ENCODE measurements around the gene WDFY1.
A peak's percentile ranks its signal among the peaks of the same experiment; 100 is the strongest.

The WDFY1 gene

GRCh38 chr2:223835701-223836532 lies 109.2 kb downstream of the WDFY1 start:
- no peak overlapping the region for H3K4me3 ChIP-seq (ENCODE audit: low read depth, low read length)
- peak; percentile 42 for DNase-seq (ENCODE audit: low read depth)
- TF ChIP-seq, protein P1, sequence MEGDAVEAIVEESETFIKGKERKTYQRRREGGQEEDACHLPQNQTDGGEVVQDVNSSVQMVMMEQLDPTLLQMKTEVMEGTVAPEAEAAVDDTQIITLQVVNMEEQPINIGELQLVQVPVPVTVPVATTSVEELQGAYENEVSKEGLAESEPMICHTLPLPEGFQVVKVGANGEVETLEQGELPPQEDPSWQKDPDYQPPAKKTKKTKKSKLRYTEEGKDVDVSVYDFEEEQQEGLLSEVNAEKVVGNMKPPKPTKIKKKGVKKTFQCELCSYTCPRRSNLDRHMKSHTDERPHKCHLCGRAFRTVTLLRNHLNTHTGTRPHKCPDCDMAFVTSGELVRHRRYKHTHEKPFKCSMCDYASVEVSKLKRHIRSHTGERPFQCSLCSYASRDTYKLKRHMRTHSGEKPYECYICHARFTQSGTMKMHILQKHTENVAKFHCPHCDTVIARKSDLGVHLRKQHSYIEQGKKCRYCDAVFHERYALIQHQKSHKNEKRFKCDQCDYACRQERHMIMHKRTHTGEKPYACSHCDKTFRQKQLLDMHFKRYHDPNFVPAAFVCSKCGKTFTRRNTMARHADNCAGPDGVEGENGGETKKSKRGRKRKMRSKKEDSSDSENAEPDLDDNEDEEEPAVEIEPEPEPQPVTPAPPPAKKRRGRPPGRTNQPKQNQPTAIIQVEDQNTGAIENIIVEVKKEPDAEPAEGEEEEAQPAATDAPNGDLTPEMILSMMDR (IDR thresholded peaks at IDR 0.05; ENCODE audit: low read depth, low read length) = no peak
- TF ChIP-seq POLR2A (IDR thresholded peaks at IDR 0.05; ENCODE audit: extremely low read depth, insufficient read length) (no peak), MYC (IDR thresholded peaks at IDR 0.05; ENCODE audit: low read depth, low read length) (no peak)
- TF ChIP-seq, protein P2, sequence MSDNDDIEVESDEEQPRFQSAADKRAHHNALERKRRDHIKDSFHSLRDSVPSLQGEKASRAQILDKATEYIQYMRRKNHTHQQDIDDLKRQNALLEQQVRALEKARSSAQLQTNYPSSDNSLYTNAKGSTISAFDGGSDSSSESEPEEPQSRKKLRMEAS (IDR thresholded peaks at IDR 0.05; ENCODE audit: low read depth, low read length) = no peak

DNA sequence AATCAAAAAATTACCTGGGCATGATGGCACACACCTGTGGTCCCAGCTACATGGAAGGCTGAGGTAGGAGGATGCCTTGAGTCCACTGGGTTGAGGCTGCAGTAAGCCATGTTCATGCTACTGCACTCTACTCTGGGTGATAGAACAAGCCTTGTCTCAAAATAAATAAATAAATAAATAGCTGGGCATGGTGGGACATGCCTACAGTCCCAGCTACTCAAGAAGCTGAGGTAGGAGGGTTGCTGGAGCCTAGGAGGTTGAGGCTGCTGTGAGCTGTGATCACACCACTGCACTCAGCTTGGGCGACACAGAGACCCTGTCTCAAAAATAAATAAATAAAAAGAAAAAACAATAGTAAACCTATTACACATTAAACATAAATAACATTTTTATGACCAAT lies 110.7 kb downstream of the WDFY1 start:
- TF ChIP-seq POLR2A (IDR thresholded peaks at IDR 0.05; ENCODE audit: extremely low read depth, insufficient read length) = no peak
- TF ChIP-seq, protein P2 (IDR thresholded peaks at IDR 0.05; ENCODE audit: low read depth, low read length) = no peak
- no peak for TF ChIP-seq MYC (IDR thresholded peaks at IDR 0.05; ENCODE audit: low read depth, low read length)
- no peak overlapping the region for H3K4me3 ChIP-seq (ENCODE audit: low read depth, low read length)
- no peak for DNase-seq (ENCODE audit: low read depth)

DNA sequence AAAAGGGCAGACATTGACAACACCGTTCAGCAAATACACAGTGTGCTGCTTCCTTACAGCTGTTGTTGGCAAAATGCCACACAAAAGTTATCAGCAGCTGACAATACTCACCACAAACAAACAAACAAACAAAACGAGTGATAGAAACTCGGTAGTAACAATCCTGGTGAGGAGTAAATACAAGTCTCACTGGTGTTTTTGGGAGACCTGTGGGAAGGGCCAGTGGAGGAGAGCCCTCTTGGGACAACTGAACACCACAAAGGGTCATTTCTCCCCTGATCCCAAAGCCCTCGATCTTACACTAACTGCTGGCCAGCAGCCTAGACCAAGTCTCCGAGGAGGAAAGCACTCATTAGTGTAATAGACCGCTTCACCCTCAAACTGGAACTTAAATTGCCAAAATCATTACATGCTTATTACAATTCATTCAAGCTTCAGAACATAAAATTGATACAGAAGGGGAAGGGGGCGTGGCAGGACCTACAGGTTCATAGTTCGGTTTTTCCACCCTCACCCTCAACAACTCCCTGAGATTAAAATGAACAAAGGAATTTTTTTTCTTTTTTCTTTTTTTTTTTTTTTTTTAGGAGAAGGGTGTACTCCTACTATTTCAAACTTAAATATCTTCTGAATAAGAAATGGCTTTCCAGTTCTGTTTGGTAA lies 112.8 kb downstream of the WDFY1 start:
- DNase-seq (ENCODE audit: low read depth) = no peak
- no peak overlapping the region for H3K4me3 ChIP-seq (ENCODE audit: low read depth, low read length)
- no peak for TF ChIP-seq POLR2A (IDR thresholded peaks at IDR 0.05; ENCODE audit: extremely low read depth, insufficient read length)
- no peak for TF ChIP-seq MYC (IDR thresholded peaks at IDR 0.05; ENCODE audit: low read depth, low read length)
- TF ChIP-seq, protein P1 (IDR thresholded peaks at IDR 0.05; ENCODE audit: low read depth, low read length) = no peak
- TF ChIP-seq, protein P2 (IDR thresholded peaks at IDR 0.05; ENCODE audit: low read depth, low read length) = no peak

GRCh38 chr2:223829128-223829527 lies 116.0 kb downstream of the WDFY1 start:
- DNase-seq (ENCODE audit: low read depth) = no peak
- TF ChIP-seq, protein P1 (IDR thresholded peaks at IDR 0.05; ENCODE audit: low read depth, low read length) = no peak
- TF ChIP-seq, protein P2 (IDR thresholded peaks at IDR 0.05; ENCODE audit: low read depth, low read length) = no peak
- TF ChIP-seq MYC (IDR thresholded peaks at IDR 0.05; ENCODE audit: low read depth, low read length) (no peak), POLR2A (IDR thresholded peaks at IDR 0.05; ENCODE audit: extremely low read depth, insufficient read length) (no peak)
- H3K4me3 ChIP-seq (ENCODE audit: low read depth, low read length) = no peak overlapping the region

- DNase-seq (ENCODE audit: low read depth) = no peak
- TF ChIP-seq, protein P1 (IDR thresholded peaks at IDR 0.05; ENCODE audit: low read depth, low read length) = no peak
- TF ChIP-seq POLR2A (IDR thresholded peaks at IDR 0.05; ENCODE audit: extremely low read depth, insufficient read length) = no peak
- TF ChIP-seq MYC (IDR thresholded peaks at IDR 0.05; ENCODE audit: low read depth, low read length) = no peak
- TF ChIP-seq, protein P2 (IDR thresholded peaks at IDR 0.05; ENCODE audit: low read depth, low read length) = no peak
- H3K4me3 ChIP-seq (ENCODE audit: low read depth, low read length) = no peak overlapping the region
Observed at GRCh38 chr2:223828314-223828713, 116.8 kb downstream of the WDFY1 start.

GRCh38 chr2:223826995-223827394 lies 118.1 kb downstream of the WDFY1 start:
- no peak overlapping the region for H3K4me3 ChIP-seq (ENCODE audit: low read depth, low read length)
- TF ChIP-seq, protein P1 (IDR thresholded peaks at IDR 0.05; ENCODE audit: low read depth, low read length) = no peak
- TF ChIP-seq MYC (IDR thresholded peaks at IDR 0.05; ENCODE audit: low read depth, low read length) (no peak), POLR2A (IDR thresholded peaks at IDR 0.05; ENCODE audit: extremely low read depth, insufficient read length) (no peak)
- TF ChIP-seq, protein P2 (IDR thresholded peaks at IDR 0.05; ENCODE audit: low read depth, low read length) = no peak
- no peak for DNase-seq (ENCODE audit: low read depth)

All from NB4 (cell line).